IPS-NIHi7 (cell line): Measurements from ENCODE around the gene IL17B.

Experiments used
- DNase-seq: peaks from one replicate; pipeline ENCODE4 v3.0.0; 2012; ENCODE audit warnings: mixed read lengths; ENCODE audit errors: extremely low spot score

IL17B gene

DNA sequence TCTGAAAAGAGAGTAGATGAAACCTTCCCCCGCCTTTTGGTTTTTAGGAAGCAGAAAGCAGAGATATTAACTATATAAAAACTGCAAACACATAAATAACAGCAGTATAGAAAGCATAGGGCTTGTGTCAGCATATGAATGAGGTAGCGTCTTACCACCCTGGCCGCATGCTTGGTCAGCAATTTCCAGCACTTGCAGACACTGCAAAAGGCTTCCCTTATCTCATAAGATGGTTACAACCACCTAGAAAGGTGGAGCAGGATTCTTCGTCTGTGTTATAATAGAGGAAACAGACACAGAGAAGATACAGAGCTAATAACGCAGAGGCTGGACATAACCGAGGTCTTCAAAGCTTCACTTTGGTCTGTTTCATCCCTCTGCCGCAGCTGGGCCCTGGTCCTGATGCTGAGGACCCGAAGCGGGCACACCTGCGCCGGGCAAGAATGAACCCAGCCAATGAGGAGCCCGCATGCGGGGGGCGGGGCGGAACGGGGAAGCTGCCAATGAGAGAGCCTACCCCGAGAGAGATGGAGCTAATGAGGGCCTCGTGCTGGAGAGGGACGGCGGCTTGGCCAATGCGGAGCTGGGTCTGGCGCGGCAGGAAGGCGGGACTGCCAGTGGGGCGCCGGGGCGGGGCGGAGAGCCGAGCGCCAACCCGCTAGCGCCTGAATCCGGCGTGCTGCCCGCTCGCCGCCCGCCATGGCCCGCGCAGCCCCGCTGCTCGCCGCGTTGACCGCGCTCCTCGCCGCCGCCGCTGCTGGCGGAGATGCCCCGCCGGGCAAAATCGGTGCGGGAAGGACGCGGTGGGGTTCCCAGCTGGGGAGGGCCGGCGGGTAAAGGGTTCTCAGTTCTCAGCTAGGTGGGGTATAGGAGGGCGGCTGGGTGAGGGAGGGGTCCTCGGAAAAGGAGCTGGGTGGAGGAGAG lies 21.5 kb downstream of the IL17B start, which contains the start of gene PCYOX1L:
Gene PCYOX1L (plus strand): TSS at position 677 of the 924 bp plus-strand sequence. CDS start 23 bp downstream, at position 700.
- peak; percentile 99 for DNase-seq

DNA sequence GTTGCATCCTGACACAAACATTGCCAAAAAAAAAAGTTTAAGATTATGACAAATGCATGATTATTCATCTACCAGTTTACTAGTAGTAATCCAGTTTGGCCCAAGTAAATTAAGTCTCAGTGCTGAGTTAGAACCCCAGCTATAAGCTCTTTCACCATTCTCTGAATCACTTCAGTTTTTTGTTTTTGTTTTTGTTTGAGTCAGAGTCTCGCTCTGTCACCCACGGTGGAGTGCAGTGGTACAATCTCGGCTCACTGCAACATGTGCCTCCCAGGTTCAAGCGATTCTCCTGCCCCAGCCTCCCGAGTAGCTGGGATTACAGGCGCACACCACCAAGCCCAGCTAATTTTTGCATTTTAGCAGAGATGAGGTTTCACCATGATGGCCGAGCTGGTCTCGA lies 22.7 kb downstream of the IL17B start:
- DNase-seq, result no peak

DNA sequence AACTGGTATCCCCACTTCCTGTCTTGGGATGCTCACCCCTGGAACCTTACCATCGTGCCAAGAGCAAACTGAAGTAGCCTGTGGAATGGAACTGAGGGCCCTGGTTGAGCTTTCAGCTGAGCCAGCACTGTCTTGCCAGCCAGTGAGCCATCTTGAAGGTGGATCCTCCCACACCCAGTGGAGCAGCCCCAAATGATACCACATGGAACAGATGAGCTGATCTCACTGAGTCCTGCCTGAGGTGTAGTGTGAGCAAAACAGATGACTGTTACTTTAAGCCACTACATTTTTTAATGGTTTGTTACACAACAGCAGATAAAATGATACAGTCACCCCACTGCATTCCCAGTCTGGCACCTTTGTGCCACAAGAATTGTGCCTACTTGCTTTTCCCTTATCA lies 23.4 kb downstream of the IL17B start:
- no peak for DNase-seq

DNA sequence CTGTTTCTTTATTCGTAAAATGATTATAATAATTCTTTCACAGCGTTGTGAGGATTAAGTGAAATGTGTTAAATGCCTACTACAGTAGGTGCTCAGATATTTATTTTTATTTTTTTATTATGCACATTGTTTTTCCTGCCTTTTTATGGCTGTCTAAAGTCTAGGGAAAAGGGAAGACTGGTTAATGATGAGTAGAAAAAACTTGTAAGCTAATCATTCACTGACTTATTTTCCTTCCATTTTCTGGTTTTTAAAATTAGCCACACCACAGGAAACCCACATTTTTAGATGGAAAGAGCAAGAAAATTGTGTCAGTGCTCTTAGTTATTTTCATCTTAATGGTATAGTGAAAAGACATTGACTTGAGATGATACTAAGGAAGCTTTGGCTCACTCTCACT lies 25.2 kb downstream of the IL17B start:
- DNase-seq, result no peak

DNA sequence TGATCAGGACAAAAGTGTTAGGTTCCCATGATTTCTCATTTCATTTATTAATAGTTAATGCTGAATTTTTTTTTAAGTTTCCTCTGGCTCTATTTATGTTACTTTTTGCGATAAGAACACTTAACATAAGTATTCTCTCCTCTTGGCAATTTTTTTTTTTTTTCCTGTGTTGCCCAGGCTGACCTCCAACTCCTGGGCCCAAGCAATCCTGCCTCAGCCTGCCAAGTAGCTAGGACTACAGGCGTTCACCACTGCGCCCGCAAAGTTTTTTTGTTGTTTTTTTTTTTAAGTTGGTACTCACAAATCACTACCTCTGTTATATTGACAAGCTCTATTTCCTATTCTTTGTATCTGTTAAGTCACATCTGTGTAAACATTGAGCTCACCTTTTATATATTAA lies 26.9 kb downstream of the IL17B start:
- DNase-seq, result no peak

DNA sequence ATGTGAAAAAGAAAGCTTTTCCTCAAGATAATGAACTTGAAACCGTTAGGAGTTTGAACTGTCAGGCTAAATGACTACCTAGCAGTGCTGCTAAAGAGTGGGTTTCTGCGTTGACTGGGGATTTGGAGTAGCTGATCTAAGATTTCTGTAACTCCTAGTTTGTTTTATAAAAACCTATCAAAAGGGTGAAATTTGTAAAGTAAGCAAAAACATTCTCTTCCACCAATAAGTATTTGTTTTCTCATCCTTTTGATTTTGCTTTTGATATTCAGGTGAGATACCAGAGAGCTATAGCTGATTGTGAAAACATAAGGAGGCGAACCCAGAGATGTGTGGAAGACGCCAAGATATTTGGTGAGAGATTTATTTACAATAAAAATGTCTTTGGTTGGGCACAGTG lies 29.7 kb downstream of the IL17B start:
- DNase-seq, result no peak

DNA sequence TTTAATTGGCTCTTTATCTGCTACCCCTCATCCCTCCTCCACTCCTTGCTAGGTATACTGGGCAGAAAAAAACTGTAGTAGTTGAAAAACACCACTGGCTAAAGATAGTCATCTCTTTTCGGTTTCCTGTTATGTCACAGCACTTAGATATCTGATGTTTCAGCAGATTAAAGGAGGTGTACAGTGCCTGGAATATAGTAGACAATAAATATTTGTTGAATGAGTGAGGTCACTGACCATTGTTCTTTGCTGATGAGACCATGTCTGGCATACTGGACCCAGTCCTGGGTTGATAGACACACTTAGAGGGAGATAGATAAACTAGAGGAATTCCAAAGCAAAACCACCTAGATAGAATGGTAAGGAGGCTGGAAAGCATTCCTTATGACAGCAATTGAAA lies 30.6 kb downstream of the IL17B start:
- no peak for DNase-seq

DNA sequence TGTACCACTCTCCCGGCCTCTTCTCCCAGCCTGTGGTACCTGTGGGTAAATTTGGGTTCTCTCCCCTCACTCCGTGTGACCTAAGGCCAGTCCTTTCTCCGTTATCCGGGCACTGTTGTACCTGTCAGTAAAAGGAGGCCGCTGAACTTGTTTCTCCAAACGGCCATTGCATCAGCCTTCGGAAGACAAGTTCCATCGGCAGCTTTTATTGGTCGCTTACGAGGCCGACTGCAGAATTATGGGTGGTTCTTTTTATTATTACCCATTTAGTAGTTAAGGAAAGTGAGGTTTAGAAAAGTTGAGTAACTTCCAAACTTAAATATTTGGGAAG lies 33.2 kb downstream of the IL17B start:
- DNase-seq, result peak; percentile 13

DNA sequence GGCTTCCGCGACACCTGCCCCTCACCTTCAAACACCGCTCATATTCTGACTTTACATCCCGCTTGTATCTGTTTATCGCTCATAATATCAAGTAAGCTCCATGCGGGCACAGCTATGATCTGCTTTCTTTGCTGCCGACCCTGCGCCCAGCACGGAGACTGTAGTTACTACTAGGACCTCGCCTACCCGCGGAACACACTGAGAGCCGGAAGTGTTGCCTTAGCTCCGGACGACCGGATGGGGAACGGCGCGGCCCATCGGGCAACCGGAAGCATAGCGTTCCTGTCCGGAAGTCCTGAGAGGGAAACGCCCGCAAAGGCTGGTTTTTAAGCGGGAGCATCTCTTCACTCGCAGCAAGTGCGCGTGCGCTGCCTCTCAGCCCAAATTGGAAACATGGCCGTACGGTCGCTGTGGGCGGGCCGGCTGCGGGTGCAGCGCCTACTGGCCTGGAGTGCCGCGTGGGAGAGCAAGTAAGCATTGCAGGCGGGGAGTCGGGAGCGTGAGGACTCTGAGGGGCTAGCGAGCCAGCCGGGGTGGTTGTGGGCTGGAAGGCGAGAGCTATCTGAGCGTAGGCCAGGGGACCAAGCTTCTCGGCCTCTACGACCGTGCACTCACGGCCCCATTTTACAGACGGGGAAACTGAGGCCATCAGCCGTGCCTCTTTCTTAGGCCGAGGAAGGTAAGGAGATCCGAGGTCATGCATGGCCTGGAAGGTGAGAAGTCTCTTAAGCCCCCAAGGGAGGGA lies 33.8 kb downstream of the IL17B start, which contains the start of gene GRPEL2:
Gene GRPEL2 (plus strand): TSS at position 353 of the 745 bp plus-strand sequence. CDS start 41 bp downstream, at position 394.
- DNase-seq, result peak; percentile 98

DNA sequence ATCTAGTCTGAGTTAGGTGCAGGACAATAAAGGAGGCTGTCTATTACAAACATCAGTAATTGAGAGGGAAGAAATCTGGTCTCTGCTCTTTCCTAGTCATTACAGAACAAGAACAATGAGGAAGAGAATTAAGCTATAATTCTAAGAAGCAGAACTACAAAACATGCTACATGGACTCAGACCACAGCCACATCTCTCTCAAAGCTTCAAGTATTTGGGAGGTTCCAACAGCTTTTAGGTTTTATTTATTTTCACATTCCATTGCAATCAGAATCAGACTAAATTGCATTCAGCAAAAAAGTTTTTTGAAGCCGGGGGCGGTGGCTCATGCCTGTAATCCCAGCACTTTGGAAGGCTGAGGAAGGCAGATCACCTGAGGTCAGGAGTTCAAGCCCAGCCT lies 34.9 kb downstream of the IL17B start:
- DNase-seq, result no peak

DNA sequence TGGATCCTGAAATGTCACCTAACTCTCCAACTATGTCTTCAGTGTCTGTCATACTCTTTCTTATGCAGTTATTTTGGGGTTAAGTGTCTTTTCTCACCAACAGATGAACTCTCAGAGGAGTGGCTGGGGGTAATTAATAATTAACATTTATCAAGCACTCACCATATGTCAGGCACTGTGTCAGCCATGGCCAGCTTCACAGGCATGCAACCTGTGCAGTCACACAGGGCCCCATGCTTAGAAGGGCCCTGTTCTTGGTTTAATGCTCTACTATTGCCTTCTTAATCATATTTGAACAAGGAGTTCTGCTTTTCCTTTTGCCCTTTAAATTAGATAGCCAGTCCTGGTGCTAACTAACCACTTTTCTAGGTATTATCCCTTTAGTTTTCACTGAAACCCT lies 37.2 kb downstream of the IL17B start:
- DNase-seq, result no peak

DNA sequence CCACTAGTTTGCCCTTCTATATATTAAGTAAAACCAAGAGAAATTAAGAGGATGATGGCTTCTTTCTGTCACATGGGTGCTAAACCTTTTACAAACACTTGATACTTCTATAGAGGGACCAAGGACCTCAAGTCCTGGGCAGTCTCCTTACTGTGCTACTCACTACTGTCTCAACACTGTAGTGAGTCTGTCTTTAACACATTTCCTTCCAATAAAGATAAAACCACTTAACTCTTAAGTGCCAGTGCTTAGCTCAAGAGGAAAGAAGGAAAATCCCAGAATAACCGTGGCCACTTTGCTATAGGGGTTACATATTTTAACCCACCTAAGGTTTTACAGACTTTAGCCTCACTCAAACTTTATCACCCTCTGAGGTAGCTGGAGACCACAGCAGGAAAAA lies 38.2 kb downstream of the IL17B start:
- no peak for DNase-seq

DNA sequence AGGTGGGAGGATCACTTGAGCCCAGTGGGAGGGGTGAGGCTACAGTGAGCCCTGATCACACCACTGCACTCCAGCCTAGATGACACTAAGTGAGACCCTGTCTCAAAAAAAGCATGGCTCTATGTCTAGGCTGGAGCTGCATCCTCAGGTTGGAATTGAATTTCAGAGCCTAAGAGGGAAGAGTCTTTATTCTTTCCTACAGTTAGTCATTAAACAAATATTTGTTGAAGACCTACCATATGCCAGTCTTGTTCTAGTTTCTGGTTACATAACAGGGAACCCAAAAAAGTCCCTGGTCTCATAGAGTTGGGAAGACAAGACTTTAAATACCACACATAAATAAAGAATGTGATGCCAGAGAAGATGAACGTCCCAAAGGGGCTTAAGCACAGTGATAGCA lies 40.7 kb downstream of the IL17B start:
- DNase-seq, result no peak

DNA sequence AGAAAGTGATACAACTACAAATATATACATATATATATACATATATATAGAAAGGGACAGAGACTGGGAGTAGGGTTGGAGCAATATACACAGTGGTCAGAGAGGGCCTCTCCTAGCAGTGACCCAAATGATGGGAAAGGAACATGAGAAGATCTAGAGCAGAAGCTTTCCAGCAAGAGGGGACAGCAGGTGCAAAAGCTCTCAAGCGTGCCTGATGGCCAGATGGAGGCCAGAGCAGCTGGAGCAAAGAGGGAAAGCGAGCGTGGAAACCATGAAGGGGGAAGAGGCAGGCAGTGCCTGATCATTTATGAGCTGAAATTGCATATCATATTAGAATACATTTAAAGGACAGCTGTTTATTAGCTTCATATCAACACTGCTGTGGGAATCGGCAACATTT lies 41.4 kb downstream of the IL17B start:
- no peak for DNase-seq

DNA sequence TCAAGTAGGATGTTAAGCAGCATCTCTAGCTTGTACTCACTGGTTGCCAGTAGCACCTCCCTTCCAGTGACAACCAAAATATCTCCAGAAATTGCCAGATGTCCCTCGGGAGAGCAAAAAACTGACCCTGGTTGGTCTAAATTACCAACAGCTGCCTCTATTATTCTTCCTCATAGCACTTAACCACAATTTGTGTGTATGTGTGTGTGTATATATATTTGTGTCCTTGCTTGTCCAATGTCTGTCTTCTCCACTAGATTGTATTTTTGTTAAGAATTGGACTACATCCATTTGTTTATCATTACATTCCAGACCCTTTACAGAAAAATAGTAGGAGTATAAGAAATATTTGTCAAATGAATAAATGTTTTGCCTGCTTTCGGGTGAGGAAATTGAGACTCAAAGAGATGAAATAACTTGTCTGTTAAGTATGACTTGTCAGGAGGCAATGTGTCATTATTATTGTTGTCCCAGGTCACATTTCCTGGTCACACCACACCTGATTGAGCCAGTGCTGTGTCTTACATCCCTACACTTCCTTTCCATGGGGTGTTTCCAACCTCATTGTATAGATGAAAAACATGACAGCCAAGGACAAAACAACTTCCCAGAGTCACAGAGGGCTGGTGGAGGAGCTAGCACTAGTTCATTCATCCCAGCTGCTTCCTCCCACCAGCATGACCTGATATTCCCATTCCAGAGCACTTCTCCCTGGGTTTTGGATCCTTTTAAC lies 45.2 kb downstream of the IL17B start:
- DNase-seq, result no peak

DNA sequence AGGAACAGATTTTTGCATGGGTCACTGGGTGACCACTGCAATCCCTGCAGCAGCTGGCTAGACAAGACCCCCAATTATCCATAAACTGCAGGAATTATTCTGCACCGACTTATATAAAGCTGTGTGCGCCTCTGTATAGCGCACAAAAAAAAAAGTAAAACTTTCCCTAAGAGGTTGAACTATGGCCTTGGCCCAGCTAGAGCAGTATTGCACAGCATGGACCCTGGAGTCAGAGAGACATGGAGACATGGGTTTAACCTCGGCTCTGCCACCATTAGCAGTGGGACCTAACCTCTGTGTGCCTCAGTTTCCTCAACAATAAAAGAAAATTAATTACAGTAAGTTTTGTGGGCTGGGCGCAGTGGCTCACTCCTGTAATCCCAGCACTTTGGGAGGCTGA lies 50.9 kb downstream of the IL17B start:
- DNase-seq, result no peak

DNA sequence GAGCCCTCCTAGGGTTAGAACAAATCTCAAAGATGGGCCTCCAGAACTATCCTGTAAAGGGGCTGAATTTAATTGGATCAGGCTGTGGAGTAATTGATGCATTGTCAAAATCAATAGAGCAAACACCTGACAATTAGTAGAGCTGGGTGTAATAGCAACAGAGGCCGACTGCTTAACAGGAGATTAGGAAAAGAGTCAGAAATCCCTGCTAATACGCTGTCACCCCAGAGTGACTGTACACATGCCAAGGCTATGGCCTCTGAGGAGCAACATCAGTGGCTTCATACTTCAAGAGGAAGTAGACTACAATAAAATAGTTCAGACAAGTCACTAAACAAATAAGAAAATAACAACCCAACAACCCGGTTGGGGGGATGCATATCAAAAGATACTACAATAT lies 52.5 kb downstream of the IL17B start:
- no peak for DNase-seq

DNA sequence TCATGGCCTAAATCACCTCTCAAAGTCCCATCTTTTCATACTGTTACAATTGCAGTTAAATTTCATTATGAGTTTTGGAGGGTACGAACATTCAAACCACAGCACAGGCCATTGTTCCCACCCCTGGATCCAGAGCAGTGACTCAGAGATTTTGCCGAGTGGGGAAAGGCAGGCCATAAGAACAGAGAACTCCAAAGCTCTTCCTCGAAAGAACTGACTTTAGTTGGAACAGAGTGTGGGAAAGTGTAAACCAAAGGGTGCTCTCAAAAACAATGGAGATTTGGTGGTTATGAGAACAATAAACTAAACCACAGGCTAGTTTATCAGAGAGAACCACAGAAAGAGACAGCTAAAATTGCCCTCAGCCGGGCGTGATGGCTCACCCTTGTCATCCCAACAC lies 53.2 kb downstream of the IL17B start:
- no peak for DNase-seq

DNA sequence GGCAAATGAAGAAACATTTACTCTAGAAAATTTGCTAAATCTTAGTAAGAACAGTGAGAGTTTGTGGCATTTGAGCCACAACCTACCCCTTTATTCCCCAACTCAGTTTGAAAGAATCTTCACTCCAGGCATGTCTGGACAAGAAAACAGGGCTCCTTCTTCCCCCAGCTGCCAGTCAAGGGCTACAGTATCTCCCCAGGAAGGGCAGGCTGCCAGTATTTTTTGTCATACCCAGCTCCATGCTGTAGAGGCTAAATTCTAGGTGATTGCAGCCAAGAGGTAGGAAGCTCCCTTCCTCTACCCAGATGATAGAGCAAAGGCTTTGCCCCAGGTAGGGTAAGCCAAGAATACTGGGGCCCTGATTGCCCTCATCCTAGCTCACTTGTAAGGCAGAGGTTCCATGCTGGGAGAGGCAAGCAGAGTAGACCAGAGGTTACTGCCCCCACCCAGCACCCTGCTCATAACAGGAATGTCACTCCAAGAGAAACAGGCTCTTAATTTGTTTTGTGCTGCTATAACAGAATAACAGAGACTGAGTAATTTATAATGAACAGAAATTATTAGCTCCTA lies 53.8 kb downstream of the IL17B start:
- no peak for DNase-seq

DNA sequence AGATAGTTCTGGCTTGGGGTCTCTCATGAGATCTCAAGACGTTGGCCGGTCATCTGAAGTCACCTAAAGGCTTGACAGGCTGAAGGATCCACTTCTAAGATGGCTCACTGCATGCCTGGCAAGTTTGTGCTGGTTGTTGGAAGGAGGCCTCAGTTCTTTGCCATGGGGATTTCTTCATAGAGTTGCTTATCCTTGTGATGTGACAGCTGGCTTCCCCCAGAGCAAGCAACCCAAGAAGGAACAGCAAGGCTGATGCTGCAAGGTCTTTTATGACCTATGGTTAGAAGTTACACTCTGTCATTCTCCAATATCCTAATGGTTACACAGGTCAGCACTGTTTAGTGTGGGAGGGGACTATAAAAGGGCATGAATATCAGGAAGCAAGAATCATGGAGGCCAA lies 54.5 kb downstream of the IL17B start:
- no peak for DNase-seq
